NAMALWA (cell line): ENCODE measurements around the gene PRPF38B.
"Not testable (repeated sequence)": the region's sequence is repeated elsewhere in the genome, so short reads cannot be mapped to it uniquely, and the experiment has no call there.

Source experiments
- DNase-seq: peaks from one replicate; pipeline ENCODE4 v3.0.0-alpha.2; 2015; ENCODE audit warnings: low spot score

PRPF38B gene

GRCh38 chr1:108691942-108692723 lies at the start of gene PRPF38B:
Gene PRPF38B (plus strand): TSS chr1:108692310. CDS start chr1:108692592, 282 bp downstream.
- DNase-seq, result peak; percentile 95

- DNase-seq, result peak; percentile 68
Observed at GRCh38 chr1:108643492-108644335, 48.4 kb upstream of the PRPF38B start.

GRCh38 chr1:108644984-108645383 lies 47.1 kb upstream of the PRPF38B start:
- DNase-seq, result no peak

GRCh38 chr1:108645564-108646184 lies 46.4 kb upstream of the PRPF38B start:
- no peak for DNase-seq

- no peak for DNase-seq
Observed at GRCh38 chr1:108646265-108646647, 45.9 kb upstream of the PRPF38B start.

- peak; percentile 22 for DNase-seq
Observed at GRCh38 chr1:108646648-108647269, 45.4 kb upstream of the PRPF38B start.

- DNase-seq, result no peak
Observed at GRCh38 chr1:108653431-108654105, 38.5 kb upstream of the PRPF38B start.

- no peak for DNase-seq
Observed at GRCh38 chr1:108657356-108658080, 34.6 kb upstream of the PRPF38B start.

- DNase-seq, result peak; percentile 10
Observed at GRCh38 chr1:108661030-108661609, 31.0 kb upstream of the PRPF38B start, which contains the start of gene HENMT1. Gene HENMT1 (minus strand): TSS chr1:108661093. CDS start chr1:108659884, 1,209 bp downstream.

- no peak for DNase-seq
Observed at GRCh38 chr1:108663074-108663473, 29.0 kb upstream of the PRPF38B start.

GRCh38 chr1:108664481-108664880 lies 27.6 kb upstream of the PRPF38B start:
- no peak for DNase-seq

GRCh38 chr1:108665067-108665466 lies 27.0 kb upstream of the PRPF38B start:
- DNase-seq, result no peak

- DNase-seq, result no peak
Observed at GRCh38 chr1:108665771-108666170, 26.3 kb upstream of the PRPF38B start.

- not testable (repeated sequence) for DNase-seq
Observed at GRCh38 chr1:108667422-108667821, 24.7 kb upstream of the PRPF38B start.

GRCh38 chr1:108668777-108669176 lies 23.3 kb upstream of the PRPF38B start:
- no peak for DNase-seq

GRCh38 chr1:108669679-108670078 lies 22.4 kb upstream of the PRPF38B start:
- no peak for DNase-seq

GRCh38 chr1:108670131-108670773 lies 21.9 kb upstream of the PRPF38B start:
- DNase-seq, result no peak

- no peak for DNase-seq
Observed at GRCh38 chr1:108671143-108671542, 21.0 kb upstream of the PRPF38B start.

GRCh38 chr1:108678706-108679105 lies 13.4 kb upstream of the PRPF38B start:
- no peak for DNase-seq
